DOHH2 (cell line): ENCODE results near the gene FMNL1.

Experiments
- H3F3A ChIP-seq: fragments of 200-600 bp; sonication (generic), shearing (Covaris generic); 2 replicates; pipeline ENCODE4 v1.6.0; 2016; ENCODE audit warnings: antibody characterized with exemption, mild to moderate bottlenecking; ENCODE audit not compliant: control insufficient read depth, insufficient read depth
- H3K27ac ChIP-seq: fragments of 200-600 bp; sonication (generic); 2 replicates; pipeline ENCODE4 v1.5.1; 2014; ENCODE audit warnings: low read depth, mild to moderate bottlenecking, low read length, moderate library complexity
- H3K27me3 ChIP-seq: fragments of 200-600 bp; sonication (generic); 2 replicates; pipeline ENCODE4 v1.6.1; 2014; ENCODE audit warnings: mild to moderate bottlenecking, low read length, mixed read lengths; ENCODE audit not compliant: control insufficient read depth
- H3K36me3 ChIP-seq: fragments of 200-600 bp; sonication (generic); 2 replicates; pipeline ENCODE4 v1.6.1; 2014; ENCODE audit warnings: mild to moderate bottlenecking, low read length, moderate library complexity, mixed read lengths; ENCODE audit not compliant: control insufficient read depth
- H3K4me1 ChIP-seq: fragments of 200-600 bp; sonication (generic); 2 replicates; pipeline ENCODE4 v1.6.1; 2014; ENCODE audit warnings: mild to moderate bottlenecking, low read length, mixed read lengths; ENCODE audit not compliant: control insufficient read depth
- H3K4me2 ChIP-seq: fragments of 200-600 bp; sonication (generic); 2 replicates; pipeline ENCODE4 v1.6.0; 2014; ENCODE audit warnings: mild to moderate bottlenecking, low read length, moderate library complexity
- H3K4me3 ChIP-seq: fragments of 200-600 bp; sonication (generic); 2 replicates; pipeline ENCODE4 v1.5.1; 2014; ENCODE audit warnings: mild to moderate bottlenecking, low read length, mixed read lengths
- H3K79me2 ChIP-seq: fragments of 200-600 bp; sonication (generic); 2 replicates; pipeline ENCODE4 v1.6.1; 2014; ENCODE audit warnings: mild to moderate bottlenecking, low read length, mixed read lengths; ENCODE audit not compliant: control insufficient read depth
- H3K9me2 ChIP-seq: fragments of 200-600 bp; sonication (generic); replicated peaks from 2 replicates; pipeline ENCODE4 v1.6.1; 2014; ENCODE audit warnings: mild to moderate bottlenecking, low read length, mixed read lengths; ENCODE audit not compliant: control insufficient read depth
- H3K9me3 ChIP-seq: fragments of 200-600 bp; sonication (generic); 2 replicates; pipeline ENCODE4 v1.6.1; 2014; ENCODE audit warnings: antibody characterized with exemption, low read length, mixed read lengths; ENCODE audit not compliant: control insufficient read depth, insufficient read depth
- H4K20me1 ChIP-seq: fragments of 200-600 bp; sonication (generic); 2 replicates; pipeline ENCODE4 v1.6.0; 2014; ENCODE audit warnings: low read depth, mild to moderate bottlenecking, antibody characterized with exemption, low read length, moderate library complexity; ENCODE audit not compliant: control insufficient read depth, insufficient read depth
- CTCF ChIP-seq: fragments of 200-600 bp; sonication (generic); IDR thresholded peaks from one replicate; pipeline ENCODE4 v1.5.1; 2014; ENCODE audit warnings: antibody characterized with exemption, mild to moderate bottlenecking, low read depth, low read length; ENCODE audit not compliant: poor library complexity, severe bottlenecking
- EZH2phosphoT487 ChIP-seq: fragments of 200-600 bp; sonication (generic); IDR thresholded peaks from 2 replicates; pipeline ENCODE4 v1.6.1; 2017; ENCODE audit warnings: borderline replicate concordance, mild to moderate bottlenecking, antibody characterized with exemption, low read length, moderate library complexity, mixed read lengths

The FMNL1 gene

GRCh38 chr17:45246861-45247428, 25.3 kb downstream of the FMNL1 start:
- no peak for TF ChIP-seq EZH2phosphoT487
- TF ChIP-seq CTCF, result peak; percentile 77
- peaks cover 21% of the 10 kb centered on the region for H3K4me1 ChIP-seq
- H3K36me3 ChIP-seq, result peaks cover 51% of the 10 kb centered on the region
- H3K79me2 ChIP-seq, result peaks cover 15% of the 10 kb centered on the region
- H3K4me3 ChIP-seq, result peak overlapping the region; percentile 87
- peak overlapping the region; percentile 82 for H3K4me2 ChIP-seq
- H3K27ac ChIP-seq, result peak overlapping the region; percentile 72
- H3F3A ChIP-seq, result no peaks in the 10 kb centered on the region
- no peaks in the 10 kb centered on the region for H3K9me3 ChIP-seq
- no peaks in the 10 kb centered on the region for H3K27me3 ChIP-seq
- H3K9me2 ChIP-seq, result no peaks in the 10 kb centered on the region
- H4K20me1 ChIP-seq, result peaks cover 3% of the 10 kb centered on the region; the same call in 1 of the 2 replicates

GRCh38 chr17:45247429-45248131, 25.9 kb downstream of the FMNL1 start:
- TF ChIP-seq CTCF (no peak), EZH2phosphoT487 (no peak)
- Histone ChIP-seq H3K36me3 (peaks cover 49% of the 10 kb centered on the region), H3K9me2 (no peaks in the 10 kb centered on the region), H4K20me1 (peaks cover 3% of the 10 kb centered on the region; the same call in 1 of the 2 replicates), H3K27me3 (no peaks in the 10 kb centered on the region), H3K27ac (peak overlapping the region; percentile 72), H3F3A (no peaks in the 10 kb centered on the region), H3K4me1 (peaks cover 21% of the 10 kb centered on the region), H3K79me2 (peaks cover 15% of the 10 kb centered on the region), H3K4me2 (peak overlapping the region; percentile 82), H3K9me3 (no peaks in the 10 kb centered on the region), H3K4me3 (peak overlapping the region; percentile 87)

GRCh38 chr17:45248132-45248957, 26.7 kb downstream of the FMNL1 start:
- Histone ChIP-seq H3K9me3 (no peaks in the 10 kb centered on the region), H3K4me2 (peak overlapping the region; percentile 82), H4K20me1 (peaks cover 3% of the 10 kb centered on the region; the same call in 1 of the 2 replicates), H3K79me2 (peaks cover 15% of the 10 kb centered on the region), H3F3A (no peaks in the 10 kb centered on the region), H3K27ac (peak overlapping the region; percentile 72), H3K27me3 (no peaks in the 10 kb centered on the region), H3K4me3 (peak overlapping the region; percentile 87), H3K9me2 (no peaks in the 10 kb centered on the region), H3K36me3 (peaks cover 42% of the 10 kb centered on the region), H3K4me1 (peaks cover 21% of the 10 kb centered on the region)
- TF ChIP-seq EZH2phosphoT487 (no peak), CTCF (no peak)
